Trophoblast cell (in vitro differentiated cells and primary cell): ENCODE data around the gene SFR1.

Experiments used
- DNase-seq, 2 donors: peaks; one replicate each; pipeline ENCODE4 v3.0.0-alpha.2; 2016
- H2AFZ ChIP-seq: 2 replicates; pipeline ENCODE4 v1.6.1; 2013; ENCODE audit warnings: low read length, moderate library complexity, mild to moderate bottlenecking; ENCODE audit not compliant: insufficient read depth, poor library complexity
- H2AK5ac ChIP-seq: 2 replicates; pipeline ENCODE4 v1.6.1; 2013; ENCODE audit warnings: mild to moderate bottlenecking, low read length
- H2BK120ac ChIP-seq: 2 replicates; pipeline ENCODE4 v1.6.1; 2013; ENCODE audit warnings: low read length, mild to moderate bottlenecking, moderate library complexity; ENCODE audit not compliant: insufficient read depth, poor library complexity
- H2BK12ac ChIP-seq: 2 replicates; pipeline ENCODE4 v1.6.1; 2013; ENCODE audit warnings: mild to moderate bottlenecking, low read length, moderate library complexity
- H2BK5ac ChIP-seq: 2 replicates; pipeline ENCODE4 v1.6.1; 2013; ENCODE audit warnings: low read length, low read depth, moderate library complexity, mild to moderate bottlenecking; ENCODE audit not compliant: poor library complexity
- H3K14ac ChIP-seq: 2 replicates; pipeline ENCODE4 v1.6.1; 2013; ENCODE audit warnings: mild to moderate bottlenecking, low read length
- H3K18ac ChIP-seq: 2 replicates; pipeline ENCODE4 v1.6.1; 2013; ENCODE audit warnings: mild to moderate bottlenecking, low read length
- H3K23ac ChIP-seq: 2 replicates; pipeline ENCODE4 v1.6.1; 2013; ENCODE audit warnings: low read length
- H3K27ac ChIP-seq: 2 replicates; pipeline ENCODE4 v1.5.1; 2013; ENCODE audit warnings: low read depth, mild to moderate bottlenecking, inconsistent platforms, low read length, moderate library complexity
- H3K27me3 ChIP-seq: 2 replicates; pipeline ENCODE4 v1.6.1; 2013; ENCODE audit warnings: inconsistent platforms, mild to moderate bottlenecking, low read length, moderate library complexity; ENCODE audit not compliant: insufficient read depth
- H3K36me3 ChIP-seq, 2 experiments: 1 replicate in 1 of 2; 2 replicates in 1 of 2; pipeline ENCODE4 v1.6.1; 2013; ENCODE audit warnings: low read length in 2 of 2, mild to moderate bottlenecking in 2 of 2, moderate library complexity in 1 of 2; ENCODE audit not compliant: insufficient read depth in 2 of 2, control insufficient read depth in 1 of 2
- H3K4ac ChIP-seq: 2 replicates; pipeline ENCODE4 v1.6.1; 2013; ENCODE audit warnings: low read depth, mild to moderate bottlenecking, low read length, moderate library complexity
- H3K4me1 ChIP-seq, 2 experiments: 1 replicate in 1 of 2; 2 replicates in 1 of 2; pipeline ENCODE4 v1.6.1; 2013; ENCODE audit warnings: low read length in 2 of 2, mild to moderate bottlenecking in 2 of 2, moderate library complexity in 1 of 2; ENCODE audit not compliant: insufficient read depth in 2 of 2, control insufficient read depth in 1 of 2
- H3K4me2 ChIP-seq: 2 replicates; pipeline ENCODE4 v1.6.1; 2013; ENCODE audit warnings: inconsistent platforms, mild to moderate bottlenecking, low read length, moderate library complexity
- H3K4me3 ChIP-seq: 2 replicates; pipeline ENCODE4 v1.5.1; 2013; ENCODE audit warnings: mild to moderate bottlenecking, low read depth, low read length, inconsistent platforms
- H3K79me1 ChIP-seq: one replicate; pipeline ENCODE4 v1.6.1; 2013; ENCODE audit warnings: low read length
- H3K79me2 ChIP-seq: 2 replicates; pipeline ENCODE4 v1.6.1; 2013; ENCODE audit warnings: low read length, mild to moderate bottlenecking; ENCODE audit not compliant: control insufficient read depth, insufficient read depth, poor library complexity
- H3K9ac ChIP-seq: 2 replicates; pipeline ENCODE4 v1.6.1; 2013; ENCODE audit warnings: mild to moderate bottlenecking, low read length
- H3K9me3 ChIP-seq: 2 replicates; pipeline ENCODE4 v1.6.1; 2013; ENCODE audit warnings: low read depth, mild to moderate bottlenecking, control low read depth, inconsistent platforms, low read length; ENCODE audit not compliant: insufficient read depth
- H4K12ac ChIP-seq: 2 replicates; pipeline ENCODE4 v1.6.1; 2013; ENCODE audit warnings: low read depth, mild to moderate bottlenecking, low read length, moderate library complexity
- H4K8ac ChIP-seq: 2 replicates; pipeline ENCODE4 v1.6.1; 2013; ENCODE audit warnings: low read depth, mild to moderate bottlenecking, low read length, moderate library complexity
- H4K91ac ChIP-seq: one replicate; pipeline ENCODE4 v1.6.1; 2013; ENCODE audit warnings: low read depth, mild to moderate bottlenecking, low read length, moderate library complexity
- WGBS: extraction: QIAGEN DNeasy Blood & Tissue Kit; methylation state at CpG from one replicate; pipeline ENCODE4 v1.1.7; 2013; ENCODE audit warnings: missing lambda C conversion rate; ENCODE audit not compliant: insufficient read length, insufficient coverage; ENCODE audit errors: extremely low coverage; 5-methylcytosine and 5-hydroxymethylcytosine counted together

SFR1 gene

DNA sequence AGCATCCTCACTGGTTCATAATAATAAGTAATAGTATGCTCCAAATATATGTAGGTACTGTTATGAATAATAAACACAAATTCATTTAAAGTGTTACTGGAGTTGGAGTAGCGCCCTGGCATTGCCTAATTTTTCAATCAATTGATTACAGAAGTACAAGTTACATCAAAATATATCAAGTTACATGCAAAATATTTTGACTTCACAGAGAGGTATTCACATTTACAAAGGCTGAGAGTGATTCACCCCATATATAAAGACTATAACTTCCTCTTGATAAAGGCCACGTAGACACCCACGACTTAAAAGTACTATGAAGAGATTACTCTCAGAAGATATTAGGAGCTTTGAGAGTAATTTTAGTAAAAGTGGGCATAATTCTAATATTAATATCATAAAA is 22.7 kb upstream of the SFR1 start:
- Histone ChIP-seq H4K8ac (no peak overlapping the region), H3K4me1 (no peaks in the 10 kb centered on the region), H3K18ac (no peak overlapping the region), H3K14ac (no peak overlapping the region), H2BK5ac (no peak overlapping the region), H3K27me3 (no peaks in the 10 kb centered on the region), H4K91ac (no peak overlapping the region), H2AFZ (no peak overlapping the region), H3K27ac (no peak overlapping the region), H2BK120ac (no peak overlapping the region), H3K4me2 (no peak overlapping the region), H2BK12ac (no peak overlapping the region), H3K4ac (no peak overlapping the region), H3K4me3 (no peak overlapping the region), H3K23ac (no peak overlapping the region), H3K9ac (no peak overlapping the region), H2AK5ac (no peak overlapping the region), H3K9me3 (no peaks in the 10 kb centered on the region), H3K79me1 (no peaks in the 10 kb centered on the region), H3K36me3 (no peaks in the 10 kb centered on the region), H4K12ac (no peak overlapping the region), H3K79me2 (no peaks in the 10 kb centered on the region)
- no CpG with 5 or more reads among the region's 3 CpGs for WGBS
- no peak for DNase-seq

DNA sequence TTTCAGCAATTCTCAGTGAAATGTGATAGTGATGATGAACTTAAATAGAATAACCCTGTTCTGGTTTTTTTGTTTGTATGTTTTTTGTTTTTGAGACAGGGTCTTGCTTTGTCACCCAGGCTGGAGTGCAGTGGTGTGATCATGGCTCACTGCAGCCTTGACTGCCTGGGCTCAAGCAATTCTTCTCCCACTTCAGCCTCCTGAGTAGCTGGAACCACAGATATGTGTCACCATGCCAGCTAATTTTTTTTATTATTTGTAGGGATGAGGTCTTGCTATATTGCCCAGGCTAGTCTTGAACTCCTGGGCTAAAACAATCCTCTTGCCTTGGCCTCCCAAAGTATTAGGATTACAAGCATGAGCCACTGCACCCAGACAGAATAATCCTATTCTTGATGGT is 22.0 kb upstream of the SFR1 start:
- Histone ChIP-seq H3K79me1 (no peaks in the 10 kb centered on the region), H3K9me3 (no peaks in the 10 kb centered on the region), H3K27ac (no peak overlapping the region), H3K9ac (no peak overlapping the region), H3K27me3 (no peaks in the 10 kb centered on the region), H3K23ac (no peak overlapping the region), H2BK5ac (no peak overlapping the region), H3K4me3 (no peak overlapping the region), H3K4me1 (no peaks in the 10 kb centered on the region), H2BK120ac (no peak overlapping the region), H3K4me2 (no peak overlapping the region), H3K14ac (no peak overlapping the region), H3K79me2 (no peaks in the 10 kb centered on the region), H3K4ac (no peak overlapping the region), H2AK5ac (no peak overlapping the region), H4K8ac (no peak overlapping the region), H3K36me3 (no peaks in the 10 kb centered on the region), H2BK12ac (no peak overlapping the region), H3K18ac (no peak overlapping the region), H2AFZ (no peak overlapping the region), H4K12ac (no peak overlapping the region), H4K91ac (no peak overlapping the region)
- no peak for DNase-seq

DNA sequence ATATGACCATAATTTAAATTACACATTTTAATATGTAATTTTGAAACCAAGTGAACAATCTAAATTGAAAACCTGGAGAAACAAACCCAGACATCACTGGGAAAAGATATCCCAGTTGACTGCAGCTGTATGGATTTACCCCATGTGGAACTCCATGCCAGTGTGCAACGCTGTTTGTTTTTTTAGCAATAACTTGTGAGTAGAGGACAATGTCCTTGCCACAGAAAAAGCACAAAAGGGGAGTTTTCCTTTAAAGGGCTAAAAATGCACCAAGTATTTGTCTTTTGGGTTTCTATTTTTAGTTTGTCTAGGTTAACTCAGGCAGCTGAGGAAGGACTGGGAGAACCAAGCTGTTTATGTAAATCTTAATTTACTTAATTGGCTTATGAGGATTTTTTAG is 21.2 kb upstream of the SFR1 start:
- Histone ChIP-seq H3K4me2 (no peak overlapping the region), H3K4ac (no peak overlapping the region), H3K36me3 (no peaks in the 10 kb centered on the region), H2BK12ac (no peak overlapping the region), H3K27me3 (no peaks in the 10 kb centered on the region), H3K18ac (no peak overlapping the region), H3K79me2 (no peaks in the 10 kb centered on the region), H2AK5ac (no peak overlapping the region), H3K9ac (no peak overlapping the region), H2BK5ac (no peak overlapping the region), H3K23ac (no peak overlapping the region), H3K79me1 (no peaks in the 10 kb centered on the region), H4K91ac (no peak overlapping the region), H3K4me1 (no peaks in the 10 kb centered on the region), H2BK120ac (no peak overlapping the region), H3K9me3 (no peaks in the 10 kb centered on the region), H3K27ac (no peak overlapping the region), H4K8ac (no peak overlapping the region), H3K14ac (no peak overlapping the region), H4K12ac (no peak overlapping the region), H2AFZ (no peak overlapping the region), H3K4me3 (no peak overlapping the region)
- WGBS = no CpG with 5 or more reads among the region's 1 CpG
- DNase-seq = no peak

DNA sequence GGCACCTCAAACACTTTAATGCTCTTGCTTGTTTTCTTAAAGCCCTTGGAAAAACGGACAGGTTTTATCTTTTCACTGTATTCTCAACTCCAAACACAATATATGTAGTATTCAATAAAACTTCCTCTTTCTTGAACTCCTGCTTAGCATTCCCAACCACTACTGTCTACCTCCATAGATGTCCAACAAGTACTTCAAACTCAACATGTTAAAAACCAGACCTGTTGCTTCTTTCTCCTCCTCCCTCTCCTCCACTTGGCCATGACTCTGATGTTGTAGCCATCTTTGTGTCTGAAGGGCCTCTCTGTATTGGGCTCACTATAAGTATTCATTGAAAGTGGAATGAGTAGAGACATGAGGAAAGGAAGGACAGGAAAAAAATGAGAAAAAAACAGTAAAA is 20.1 kb upstream of the SFR1 start:
- Histone ChIP-seq H3K36me3 (no peaks in the 10 kb centered on the region), H2BK12ac (no peak overlapping the region), H3K18ac (no peak overlapping the region), H3K27ac (no peak overlapping the region), H3K4me2 (no peak overlapping the region), H3K9ac (no peak overlapping the region), H4K12ac (no peak overlapping the region), H3K9me3 (no peaks in the 10 kb centered on the region), H4K8ac (no peak overlapping the region), H3K14ac (no peak overlapping the region), H2BK5ac (no peak overlapping the region), H3K79me1 (no peaks in the 10 kb centered on the region), H3K4me1 (no peaks in the 10 kb centered on the region), H2AK5ac (no peak overlapping the region), H2AFZ (no peak overlapping the region), H3K79me2 (no peaks in the 10 kb centered on the region), H3K27me3 (no peaks in the 10 kb centered on the region), H3K4ac (no peak overlapping the region), H2BK120ac (no peak overlapping the region), H3K23ac (no peak overlapping the region), H3K4me3 (no peak overlapping the region), H4K91ac (no peak overlapping the region)
- no CpG with 5 or more reads among the region's 1 CpG for WGBS
- DNase-seq = no peak

DNA sequence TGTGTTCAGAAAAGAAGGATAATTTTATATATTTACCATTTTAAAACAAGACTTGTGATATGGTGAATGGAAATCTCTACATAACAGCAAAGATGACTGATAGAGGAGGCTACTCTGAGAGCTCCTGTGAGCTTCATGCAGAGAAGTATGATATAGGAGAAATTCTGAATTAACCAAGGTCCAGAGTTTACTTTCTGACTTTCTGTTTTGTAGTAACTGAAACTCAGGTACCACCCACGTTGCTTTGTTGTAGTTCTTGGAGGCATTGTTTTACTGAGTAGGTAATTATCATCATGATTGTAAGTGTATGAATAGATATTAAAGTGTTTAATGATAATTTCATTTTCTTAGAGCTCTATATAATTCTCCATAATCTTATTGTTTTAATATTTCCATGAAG is 18.0 kb upstream of the SFR1 start:
- H4K91ac ChIP-seq = no peak overlapping the region
- H2AK5ac ChIP-seq = no peak overlapping the region
- no peaks in the 10 kb centered on the region for H3K79me1 ChIP-seq
- no peak overlapping the region for H3K23ac ChIP-seq
- H2BK120ac ChIP-seq = no peak overlapping the region
- H3K36me3 ChIP-seq = no peaks in the 10 kb centered on the region
- no peak for DNase-seq
- no peaks in the 10 kb centered on the region for H3K9me3 ChIP-seq
- no peak overlapping the region for H3K4ac ChIP-seq
- H3K79me2 ChIP-seq = no peaks in the 10 kb centered on the region
- no peaks in the 10 kb centered on the region for H3K4me1 ChIP-seq
- no peak overlapping the region for H3K27ac ChIP-seq
- H4K8ac ChIP-seq = no peak overlapping the region
- no peak overlapping the region for H3K4me2 ChIP-seq
- H2AFZ ChIP-seq = no peak overlapping the region
- H3K4me3 ChIP-seq = no peak overlapping the region
- no peak overlapping the region for H4K12ac ChIP-seq
- H3K18ac ChIP-seq = no peak overlapping the region
- WGBS = no CpG with 5 or more reads among the region's 1 CpG
- no peak overlapping the region for H3K14ac ChIP-seq
- H2BK5ac ChIP-seq = no peak overlapping the region
- H3K9ac ChIP-seq = no peak overlapping the region
- no peaks in the 10 kb centered on the region for H3K27me3 ChIP-seq
- no peak overlapping the region for H2BK12ac ChIP-seq
